GM12892 (cell line): ENCODE measurements around the gene ROBO4.

Source experiments
- POLR2A ChIP-seq: IDR thresholded peaks from 2 replicates; pipeline ENCODE4 v1.6.1; 2011; ENCODE audit warnings: low read depth, low read length, control low read depth
- POLR2AphosphoS5 ChIP-seq: IDR thresholded peaks from 2 replicates; pipeline ENCODE4 v1.6.1; 2011; ENCODE audit warnings: low read depth, low read length, control low read depth
- TAF1 ChIP-seq: IDR thresholded peaks from 2 replicates; pipeline ENCODE4 v1.6.1; 2011; ENCODE audit warnings: low read depth, mild to moderate bottlenecking, control low read depth, low read length, borderline replicate concordance

DNA sequence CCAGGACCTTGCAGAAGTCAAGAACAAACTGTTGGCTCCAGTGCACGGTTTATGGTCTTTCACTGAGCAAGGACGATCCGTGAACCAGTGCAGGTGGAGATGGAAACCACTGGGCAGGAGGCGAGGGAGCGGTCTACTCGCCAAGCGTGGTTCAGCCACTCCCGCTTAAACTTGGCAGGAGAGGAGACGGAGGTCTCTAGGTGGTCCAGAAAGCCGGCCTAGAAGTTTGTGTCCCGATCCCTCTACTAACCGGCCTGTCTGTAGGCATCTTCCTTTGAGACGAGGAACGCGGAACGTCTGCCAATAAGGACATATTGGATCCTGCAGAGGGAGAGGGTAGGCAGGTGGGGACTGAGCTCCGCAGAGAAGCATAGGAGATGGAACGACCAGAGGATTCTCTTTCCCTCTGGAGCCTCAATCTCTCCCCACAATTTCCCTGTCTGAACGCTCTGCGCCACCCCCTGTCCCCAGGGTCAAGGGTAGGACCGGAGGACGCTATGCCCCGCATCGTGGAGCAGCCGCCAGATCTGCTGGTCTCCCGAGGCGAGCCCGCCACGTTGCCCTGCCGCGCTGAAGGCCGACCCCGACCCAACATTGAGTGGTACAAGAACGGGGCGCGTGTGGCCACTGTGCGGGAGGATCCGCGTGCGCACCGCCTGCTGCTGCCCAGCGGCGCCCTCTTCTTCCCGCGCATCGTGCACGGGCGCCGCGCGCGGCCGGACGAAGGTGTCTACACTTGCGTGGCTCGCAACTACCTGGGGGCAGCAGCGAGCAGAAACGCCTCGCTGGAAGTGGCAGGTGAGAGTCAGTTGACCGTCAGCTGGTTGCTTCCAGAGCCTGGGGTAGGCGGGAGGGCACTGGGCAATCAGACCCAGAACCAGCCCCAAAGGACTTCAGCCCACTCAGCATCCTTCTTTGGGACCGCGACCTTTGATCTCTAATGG is 29.1 kb downstream of the ROBO4 start:
- TF ChIP-seq POLR2AphosphoS5: no peak
- no peak for TF ChIP-seq POLR2A
- no peak for TF ChIP-seq TAF1
